ENCODE results near the gene IL1R2. TPM values are rescaled to one million over a fixed set of nuclear protein-coding genes. Genes with fewer than 3 reads are reported as not detected.

Gene IL1R2
- total and polyA plus RNA-seq, 3 donors from 2014 or later = 2.2 to 3.7 (median 2.7) TPM

- H3K9me3 ChIP-seq = no peaks in the 10 kb centered on the region
- no peak overlapping the region for H3K27ac ChIP-seq
- H3K4me3 ChIP-seq = no peak overlapping the region
- 61 to 62% methylated on average over 4 of the region's 4 CpGs for WGBS, 2 donors
- no peak for TF ChIP-seq POLR2A (IDR thresholded peaks at IDR 0.05)
- TF ChIP-seq, protein P1, sequence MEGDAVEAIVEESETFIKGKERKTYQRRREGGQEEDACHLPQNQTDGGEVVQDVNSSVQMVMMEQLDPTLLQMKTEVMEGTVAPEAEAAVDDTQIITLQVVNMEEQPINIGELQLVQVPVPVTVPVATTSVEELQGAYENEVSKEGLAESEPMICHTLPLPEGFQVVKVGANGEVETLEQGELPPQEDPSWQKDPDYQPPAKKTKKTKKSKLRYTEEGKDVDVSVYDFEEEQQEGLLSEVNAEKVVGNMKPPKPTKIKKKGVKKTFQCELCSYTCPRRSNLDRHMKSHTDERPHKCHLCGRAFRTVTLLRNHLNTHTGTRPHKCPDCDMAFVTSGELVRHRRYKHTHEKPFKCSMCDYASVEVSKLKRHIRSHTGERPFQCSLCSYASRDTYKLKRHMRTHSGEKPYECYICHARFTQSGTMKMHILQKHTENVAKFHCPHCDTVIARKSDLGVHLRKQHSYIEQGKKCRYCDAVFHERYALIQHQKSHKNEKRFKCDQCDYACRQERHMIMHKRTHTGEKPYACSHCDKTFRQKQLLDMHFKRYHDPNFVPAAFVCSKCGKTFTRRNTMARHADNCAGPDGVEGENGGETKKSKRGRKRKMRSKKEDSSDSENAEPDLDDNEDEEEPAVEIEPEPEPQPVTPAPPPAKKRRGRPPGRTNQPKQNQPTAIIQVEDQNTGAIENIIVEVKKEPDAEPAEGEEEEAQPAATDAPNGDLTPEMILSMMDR (IDR thresholded peaks at IDR 0.05) = no peak
- no peak for DNase-seq
- H3K36me3 ChIP-seq (ENCODE audit: low read depth, missing control alignments) = no peaks in the 10 kb centered on the region
- intact Hi-C loops (cut with DNase I; ENCODE audit: low total_unique reads) = no loop called here
- H3K4me1 ChIP-seq = no peaks in the 10 kb centered on the region
- H3K27me3 ChIP-seq = no peaks in the 10 kb centered on the region
These were observed 35.0 kb upstream of the IL1R2 start for GRCh38 chr2:101956465-101957438.

GRCh38 chr2:101958061-101958460 is 33.7 kb upstream of the IL1R2 start:
- Histone ChIP-seq H3K36me3 (ENCODE audit: low read depth, missing control alignments) (no peaks in the 10 kb centered on the region), H3K4me3 (no peak overlapping the region), H3K9me3 (no peaks in the 10 kb centered on the region), H3K27me3 (no peaks in the 10 kb centered on the region), H3K4me1 (no peaks in the 10 kb centered on the region), H3K27ac (no peak overlapping the region)
- DNase-seq = no peak
- intact Hi-C loops (cut with DNase I; ENCODE audit: low total_unique reads) = no loop called here
- TF ChIP-seq, protein P1 (IDR thresholded peaks at IDR 0.05) = no peak
- TF ChIP-seq POLR2A (IDR thresholded peaks at IDR 0.05) = no peak
- 37 to 50% methylated on average over 2 of the region's 2 CpGs for WGBS, 2 donors

- H3K27me3 ChIP-seq = no peaks in the 10 kb centered on the region
- H3K36me3 ChIP-seq (ENCODE audit: low read depth, missing control alignments) = no peaks in the 10 kb centered on the region
- peak overlapping the region in 1 of 2 donors; percentile 52 for H3K27ac ChIP-seq
- H3K4me3 ChIP-seq = no peak overlapping the region
- intact Hi-C loops (cut with DNase I; ENCODE audit: low total_unique reads) = no loop called here
- H3K4me1 ChIP-seq = no peaks in the 10 kb centered on the region
- no peak for DNase-seq
- TF ChIP-seq, protein P1 (IDR thresholded peaks at IDR 0.05) = no peak
- TF ChIP-seq POLR2A (IDR thresholded peaks at IDR 0.05) = no peak
- H3K9me3 ChIP-seq = no peaks in the 10 kb centered on the region
- WGBS, 2 donors = 47 to 70% methylated on average over 7 of the region's 7 CpGs
These were observed 30.9 kb upstream of the IL1R2 start for GRCh38 chr2:101960819-101961337.

GRCh38 chr2:101961338-101962191 is 30.2 kb upstream of the IL1R2 start:
- peak; percentile 82 for DNase-seq
- TF ChIP-seq, protein P1 (IDR thresholded peaks at IDR 0.05) = no peak
- no peak for TF ChIP-seq POLR2A (IDR thresholded peaks at IDR 0.05)
- no peaks in the 10 kb centered on the region for H3K9me3 ChIP-seq
- peak overlapping the region in 1 of 2 donors; percentile 52 for H3K27ac ChIP-seq
- H3K4me1 ChIP-seq = no peaks in the 10 kb centered on the region
- H3K4me3 ChIP-seq = no peak overlapping the region
- no peaks in the 10 kb centered on the region for H3K27me3 ChIP-seq
- H3K36me3 ChIP-seq (ENCODE audit: low read depth, missing control alignments) = no peaks in the 10 kb centered on the region
- WGBS, 2 donors = 59 to 69% methylated on average over 10 to 12 of the region's 12 CpGs
- intact Hi-C loops (cut with DNase I; ENCODE audit: low total_unique reads) = no loop called here

Measured in testis (tissue), 3 donors.